ENCODE results near the gene POLD1.

DNA sequence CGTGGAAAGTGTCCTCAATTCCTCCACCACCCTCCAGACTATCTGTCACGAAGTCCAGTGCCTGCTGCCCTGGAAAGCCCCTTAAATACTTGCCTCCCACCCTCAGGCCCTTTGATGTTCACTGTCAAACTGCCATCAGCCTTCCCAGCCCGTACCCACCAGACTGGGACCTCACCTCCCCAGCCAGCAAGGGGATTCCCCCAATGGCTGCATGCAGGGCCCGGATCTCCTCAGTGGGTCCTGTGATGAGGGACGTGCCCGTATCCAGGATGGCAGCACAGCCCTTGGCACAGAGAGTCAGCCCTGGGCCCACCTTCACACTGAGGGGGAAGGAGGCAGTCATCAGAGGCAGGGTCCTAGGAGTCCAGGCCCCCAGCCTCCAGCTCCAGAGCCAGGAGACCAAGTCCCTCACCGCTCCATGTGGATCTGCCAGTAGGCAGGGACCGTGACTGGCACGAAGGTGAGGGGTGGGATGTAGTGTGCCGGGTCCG lies 24.8 kb upstream of the POLD1 start:
- TF ChIP-seq, protein P1, sequence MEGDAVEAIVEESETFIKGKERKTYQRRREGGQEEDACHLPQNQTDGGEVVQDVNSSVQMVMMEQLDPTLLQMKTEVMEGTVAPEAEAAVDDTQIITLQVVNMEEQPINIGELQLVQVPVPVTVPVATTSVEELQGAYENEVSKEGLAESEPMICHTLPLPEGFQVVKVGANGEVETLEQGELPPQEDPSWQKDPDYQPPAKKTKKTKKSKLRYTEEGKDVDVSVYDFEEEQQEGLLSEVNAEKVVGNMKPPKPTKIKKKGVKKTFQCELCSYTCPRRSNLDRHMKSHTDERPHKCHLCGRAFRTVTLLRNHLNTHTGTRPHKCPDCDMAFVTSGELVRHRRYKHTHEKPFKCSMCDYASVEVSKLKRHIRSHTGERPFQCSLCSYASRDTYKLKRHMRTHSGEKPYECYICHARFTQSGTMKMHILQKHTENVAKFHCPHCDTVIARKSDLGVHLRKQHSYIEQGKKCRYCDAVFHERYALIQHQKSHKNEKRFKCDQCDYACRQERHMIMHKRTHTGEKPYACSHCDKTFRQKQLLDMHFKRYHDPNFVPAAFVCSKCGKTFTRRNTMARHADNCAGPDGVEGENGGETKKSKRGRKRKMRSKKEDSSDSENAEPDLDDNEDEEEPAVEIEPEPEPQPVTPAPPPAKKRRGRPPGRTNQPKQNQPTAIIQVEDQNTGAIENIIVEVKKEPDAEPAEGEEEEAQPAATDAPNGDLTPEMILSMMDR (IDR thresholded peaks at IDR 0.05), result no peak
- no peak for TF ChIP-seq POLR2A (IDR thresholded peaks at IDR 0.05)

All from right lobe of liver (tissue), 4 donors.